Mesendoderm (in vitro differentiated cells): ENCODE measurements around the gene AMDHD2.

ENCODE experiments used
- DNase-seq: peaks from one replicate; pipeline ENCODE4 v3.0.0; 2013
- H2AK5ac ChIP-seq: 2 replicates; pipeline ENCODE4 v1.6.1; 2013; ENCODE audit warnings: low read length, inconsistent platforms
- H2BK120ac ChIP-seq: 2 replicates; pipeline ENCODE4 v1.6.1; 2013; ENCODE audit warnings: low read depth, mild to moderate bottlenecking, low read length, moderate library complexity, mixed read lengths
- H2BK15ac ChIP-seq: replicated peaks from 2 replicates; pipeline ENCODE4 v1.6.1; 2013; ENCODE audit warnings: low read depth, mild to moderate bottlenecking, moderate library complexity
- H2BK5ac ChIP-seq: 2 replicates; pipeline ENCODE4 v1.6.1; 2013; ENCODE audit warnings: low read length, inconsistent platforms
- H3K18ac ChIP-seq: 2 replicates; pipeline ENCODE4 v1.6.1; 2013; ENCODE audit warnings: mild to moderate bottlenecking, low read length, mixed read lengths
- H3K23ac ChIP-seq: one replicate; pipeline ENCODE4 v1.6.1; 2013; ENCODE audit warnings: low read length
- H3K27ac ChIP-seq: 2 replicates; pipeline ENCODE4 v1.5.1; 2013; ENCODE audit warnings: low read depth, mild to moderate bottlenecking, inconsistent platforms, low read length, moderate library complexity
- H3K27me3 ChIP-seq: 2 replicates; pipeline ENCODE4 v1.6.1; 2013; ENCODE audit warnings: low read length, control low read depth, mild to moderate bottlenecking, inconsistent platforms; ENCODE audit not compliant: insufficient read depth, poor library complexity
- H3K36me3 ChIP-seq: 2 replicates; pipeline ENCODE4 v1.6.1; 2013; ENCODE audit warnings: low read length, inconsistent platforms; ENCODE audit not compliant: control insufficient read depth, insufficient read depth
- H3K4ac ChIP-seq: one replicate; pipeline ENCODE4 v1.6.1; 2013; ENCODE audit warnings: low read depth, mild to moderate bottlenecking, low read length, moderate library complexity
- H3K4me1 ChIP-seq: 2 replicates; pipeline ENCODE4 v1.6.1; 2013; ENCODE audit warnings: low read depth, low read length, inconsistent platforms; ENCODE audit not compliant: control insufficient read depth
- H3K4me2 ChIP-seq: 2 replicates; pipeline ENCODE4 v1.6.1; 2013; ENCODE audit warnings: low read length
- H3K4me3 ChIP-seq: 2 replicates; pipeline ENCODE4 v1.5.1; 2013; ENCODE audit warnings: mild to moderate bottlenecking, low read length
- H3K56ac ChIP-seq: one replicate; pipeline ENCODE4 v1.6.1; 2013; ENCODE audit warnings: low read length
- H3K79me1 ChIP-seq: 2 replicates; pipeline ENCODE4 v1.6.1; 2013; ENCODE audit warnings: low read length, inconsistent platforms
- H3K79me2 ChIP-seq: 2 replicates; pipeline ENCODE4 v1.6.1; 2013; ENCODE audit warnings: mild to moderate bottlenecking, low read length; ENCODE audit not compliant: control insufficient read depth, insufficient read depth
- H3K9ac ChIP-seq: 2 replicates; pipeline ENCODE4 v1.6.1; 2013; ENCODE audit warnings: low read length, inconsistent platforms
- H4K5ac ChIP-seq: one replicate; pipeline ENCODE4 v1.6.1; 2013; ENCODE audit warnings: low read length
- H4K8ac ChIP-seq: one replicate; pipeline ENCODE4 v1.6.1; 2013; ENCODE audit warnings: low read depth, mild to moderate bottlenecking, control low read depth, low read length, moderate library complexity
- WGBS: extraction: QIAGEN DNeasy Blood & Tissue Kit; methylation state at CpG from one replicate; pipeline ENCODE4 v1.1.7; 2013; ENCODE audit warnings: low lambda C conversion rate, missing lambda C conversion rate; ENCODE audit not compliant: insufficient coverage; ENCODE audit errors: extremely low coverage; 5-methylcytosine and 5-hydroxymethylcytosine counted together

AMDHD2 gene

GRCh38 chr16:2507052-2507659, 13.0 kb upstream of the AMDHD2 start:
- no peaks in the 10 kb centered on the region for H3K79me1 ChIP-seq
- no peak overlapping the region for H4K8ac ChIP-seq
- H3K79me2 ChIP-seq, result no peaks in the 10 kb centered on the region
- no peak overlapping the region for H3K56ac ChIP-seq
- no peak overlapping the region for H3K23ac ChIP-seq
- H2BK5ac ChIP-seq, result no peak overlapping the region
- H4K5ac ChIP-seq, result no peak overlapping the region
- no peak for DNase-seq
- H2AK5ac ChIP-seq, result no peak overlapping the region
- H3K9ac ChIP-seq, result no peak overlapping the region
- no peak overlapping the region for H3K18ac ChIP-seq
- H3K4me2 ChIP-seq, result no peak overlapping the region
- no peak overlapping the region for H3K27ac ChIP-seq
- no peak overlapping the region for H3K4ac ChIP-seq
- H3K4me3 ChIP-seq, result no peak overlapping the region
- no peaks in the 10 kb centered on the region for H3K4me1 ChIP-seq
- H2BK120ac ChIP-seq, result no peak overlapping the region
- no peaks in the 10 kb centered on the region for H3K27me3 ChIP-seq
- no peaks in the 10 kb centered on the region for H3K36me3 ChIP-seq
- no peak overlapping the region for H2BK15ac ChIP-seq
- WGBS, result no CpG with 5 or more reads among the region's 14 CpGs

DNA sequence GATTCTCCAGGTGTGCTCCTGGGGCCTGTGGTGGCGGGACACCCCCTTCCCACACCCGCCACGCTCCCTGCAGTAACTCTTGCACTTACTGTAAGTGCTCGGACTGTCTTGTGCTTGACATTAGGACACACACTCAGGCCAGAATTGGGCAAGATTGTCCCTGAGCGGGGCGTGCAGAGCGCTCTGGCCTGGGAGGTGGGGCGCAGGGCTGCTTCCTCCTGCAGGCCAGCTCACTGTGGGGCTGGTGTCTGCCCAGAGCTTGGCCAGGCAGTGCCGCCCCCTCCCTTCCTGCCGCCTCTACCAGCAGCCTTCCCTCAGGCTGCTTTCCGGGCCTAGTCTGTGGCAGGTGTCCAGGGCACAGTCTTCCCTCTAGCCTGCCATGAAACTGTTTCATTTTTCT, 12.5 kb upstream of the AMDHD2 start:
- H3K4me1 ChIP-seq, result no peaks in the 10 kb centered on the region
- H2BK120ac ChIP-seq, result no peak overlapping the region
- H3K79me1 ChIP-seq, result no peaks in the 10 kb centered on the region
- no peak for DNase-seq
- H3K79me2 ChIP-seq, result no peaks in the 10 kb centered on the region
- H3K4ac ChIP-seq, result no peak overlapping the region
- no peak overlapping the region for H3K23ac ChIP-seq
- no peak overlapping the region for H3K27ac ChIP-seq
- no peak overlapping the region for H3K4me2 ChIP-seq
- no peak overlapping the region for H2BK15ac ChIP-seq
- H3K27me3 ChIP-seq, result no peaks in the 10 kb centered on the region
- H2BK5ac ChIP-seq, result no peak overlapping the region
- WGBS, result no CpG with 5 or more reads among the region's 11 CpGs
- no peak overlapping the region for H3K56ac ChIP-seq
- H4K5ac ChIP-seq, result no peak overlapping the region
- no peak overlapping the region for H3K9ac ChIP-seq
- no peak overlapping the region for H3K18ac ChIP-seq
- no peak overlapping the region for H4K8ac ChIP-seq
- no peak overlapping the region for H3K4me3 ChIP-seq
- no peak overlapping the region for H2AK5ac ChIP-seq
- H3K36me3 ChIP-seq, result no peaks in the 10 kb centered on the region

- no CpG with 5 or more reads among the region's 18 CpGs for WGBS
Observed at GRCh38 chr16:2508722-2509400, 11.3 kb upstream of the AMDHD2 start.

DNA sequence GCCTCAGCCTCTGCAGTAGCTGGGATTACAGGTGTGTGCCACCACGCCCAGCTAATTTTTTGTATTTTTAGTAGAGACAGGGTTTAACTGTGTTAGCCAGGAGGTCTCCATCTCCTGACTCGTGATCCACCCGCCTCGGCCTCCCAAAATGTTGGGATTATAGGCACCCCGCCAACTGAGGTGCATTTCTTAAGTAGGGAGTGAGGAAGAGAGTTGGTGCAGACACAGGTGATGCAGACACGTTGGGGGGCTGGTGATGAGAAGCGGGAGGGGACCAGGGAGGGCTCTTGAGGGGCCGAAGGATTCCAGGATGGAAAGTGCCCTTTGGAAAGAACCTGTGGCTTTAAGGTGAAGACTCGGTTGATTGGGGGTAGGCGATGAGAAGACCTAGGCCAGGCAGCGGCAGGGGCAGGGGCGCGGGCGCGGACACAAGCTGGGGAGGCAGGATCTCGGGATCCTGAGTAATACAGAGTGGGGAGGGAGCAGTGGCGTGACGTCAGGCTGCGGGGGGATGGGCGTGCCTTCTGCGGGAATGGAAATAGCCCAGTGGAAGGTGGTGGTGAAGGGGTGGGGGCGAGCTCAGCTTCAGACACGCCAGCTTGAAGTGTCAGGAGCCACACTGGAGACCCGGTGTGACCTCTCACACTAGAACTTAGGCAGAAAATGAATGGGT, 8.9 kb upstream of the AMDHD2 start:
- H3K4me3 ChIP-seq, result no peak overlapping the region
- H3K27me3 ChIP-seq, result no peaks in the 10 kb centered on the region
- H3K36me3 ChIP-seq, result no peaks in the 10 kb centered on the region
- peak overlapping the region; percentile 73 for H3K56ac ChIP-seq
- no peak overlapping the region for H2AK5ac ChIP-seq
- no peak overlapping the region for H4K8ac ChIP-seq
- DNase-seq, result peak; percentile 47
- no peak overlapping the region for H3K4ac ChIP-seq
- WGBS, result no CpG with 5 or more reads among the region's 24 CpGs
- H3K4me2 ChIP-seq, result no peak overlapping the region
- no peak overlapping the region for H2BK15ac ChIP-seq
- no peak overlapping the region for H2BK5ac ChIP-seq
- H4K5ac ChIP-seq, result no peak overlapping the region
- peaks cover 23% of the 10 kb centered on the region for H3K79me2 ChIP-seq
- H3K4me1 ChIP-seq, result peaks cover 2% of the 10 kb centered on the region
- H3K23ac ChIP-seq, result no peak overlapping the region
- H3K27ac ChIP-seq, result no peak overlapping the region
- peaks cover 10% of the 10 kb centered on the region for H3K79me1 ChIP-seq
- H3K18ac ChIP-seq, result no peak overlapping the region
- H3K9ac ChIP-seq, result peak overlapping the region; percentile 32
- H2BK120ac ChIP-seq, result no peak overlapping the region

More at GRCh38 chr16:2508722-2509400, 11.3 kb upstream of the AMDHD2 start:
- no peak overlapping the region for H3K9ac ChIP-seq
- no peak overlapping the region for H3K23ac ChIP-seq
- no peak overlapping the region for H3K4me3 ChIP-seq
- no peak overlapping the region for H4K5ac ChIP-seq
- no peak overlapping the region for H3K27ac ChIP-seq
- no peak overlapping the region for H3K18ac ChIP-seq
- H3K79me1 ChIP-seq, result no peaks in the 10 kb centered on the region
- H3K4ac ChIP-seq, result no peak overlapping the region
- H2BK15ac ChIP-seq, result no peak overlapping the region
- peaks cover under 1% of the 10 kb centered on the region for H3K79me2 ChIP-seq
- H3K56ac ChIP-seq, result no peak overlapping the region
- no peak overlapping the region for H2BK5ac ChIP-seq
- peaks cover 2% of the 10 kb centered on the region for H3K4me1 ChIP-seq
- H2AK5ac ChIP-seq, result no peak overlapping the region
- DNase-seq, result no peak
- H3K27me3 ChIP-seq, result no peaks in the 10 kb centered on the region
- H3K36me3 ChIP-seq, result no peaks in the 10 kb centered on the region
- H2BK120ac ChIP-seq, result no peak overlapping the region
- no peak overlapping the region for H4K8ac ChIP-seq
- no peak overlapping the region for H3K4me2 ChIP-seq

- Histone ChIP-seq H3K4me1 (peaks cover 2% of the 10 kb centered on the region), H3K18ac (no peak overlapping the region), H3K36me3 (no peaks in the 10 kb centered on the region), H3K27me3 (no peaks in the 10 kb centered on the region), H3K56ac (peak overlapping the region; percentile 73), H4K8ac (no peak overlapping the region), H3K4me2 (no peak overlapping the region), H3K9ac (no peak overlapping the region), H3K23ac (no peak overlapping the region), H3K4ac (no peak overlapping the region), H2BK15ac (no peak overlapping the region), H4K5ac (no peak overlapping the region), H3K27ac (no peak overlapping the region), H3K79me2 (peaks cover 32% of the 10 kb centered on the region), H2BK5ac (no peak overlapping the region), H3K79me1 (peaks cover 17% of the 10 kb centered on the region), H2AK5ac (no peak overlapping the region), H3K4me3 (no peak overlapping the region), H2BK120ac (no peak overlapping the region)
- DNase-seq, result no peak
- WGBS, result no CpG with 5 or more reads among the region's 17 CpGs
Observed at GRCh38 chr16:2511996-2512734, 8.0 kb upstream of the AMDHD2 start.
